ENCODE data around the gene STX18.
"Not testable (repeated sequence)": the region's sequence is repeated elsewhere in the genome, so short reads cannot be mapped to it uniquely, and the experiment has no call there.

The STX18 gene

DNA sequence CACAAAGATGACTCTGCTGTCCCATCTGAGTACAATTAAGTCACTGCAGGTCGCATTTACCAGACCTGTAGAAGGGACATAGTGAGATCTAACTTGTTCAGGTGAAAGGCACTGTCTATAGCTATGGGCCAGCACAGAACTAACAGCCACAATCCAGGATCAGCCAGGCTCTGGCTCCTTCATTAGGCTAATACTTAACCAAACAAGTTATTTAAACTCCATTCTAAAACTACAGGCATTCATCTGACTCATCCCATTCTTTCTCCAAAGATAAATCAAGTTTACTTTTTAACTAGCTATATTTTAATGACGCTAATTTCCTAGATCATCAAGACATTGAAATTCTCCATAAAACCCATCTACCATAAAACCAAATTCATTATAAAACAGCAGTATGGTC is 62.5 kb downstream of the STX18 start:
- DNase-seq (ENCODE audit: low spot score): no peak

DNA sequence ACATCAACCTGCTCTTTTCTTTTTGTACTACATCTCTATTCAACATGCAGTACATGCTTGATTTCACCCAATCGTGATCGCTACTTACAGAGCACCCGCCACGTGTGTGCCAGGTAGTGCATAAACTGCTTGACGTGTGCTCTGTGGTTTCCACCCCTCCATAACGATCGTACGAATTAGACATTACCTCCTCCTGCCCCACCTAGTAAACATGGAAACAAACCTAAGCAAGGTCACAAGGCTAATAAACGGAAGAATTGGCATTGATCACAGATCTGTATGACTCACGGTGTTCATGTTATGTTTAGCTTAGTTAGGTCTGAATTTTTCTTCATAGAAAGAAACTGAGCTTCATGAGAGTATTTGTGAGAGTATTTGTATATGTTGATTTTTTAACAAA is 64.1 kb downstream of the STX18 start:
- no peak for DNase-seq (ENCODE audit: low spot score)

DNA sequence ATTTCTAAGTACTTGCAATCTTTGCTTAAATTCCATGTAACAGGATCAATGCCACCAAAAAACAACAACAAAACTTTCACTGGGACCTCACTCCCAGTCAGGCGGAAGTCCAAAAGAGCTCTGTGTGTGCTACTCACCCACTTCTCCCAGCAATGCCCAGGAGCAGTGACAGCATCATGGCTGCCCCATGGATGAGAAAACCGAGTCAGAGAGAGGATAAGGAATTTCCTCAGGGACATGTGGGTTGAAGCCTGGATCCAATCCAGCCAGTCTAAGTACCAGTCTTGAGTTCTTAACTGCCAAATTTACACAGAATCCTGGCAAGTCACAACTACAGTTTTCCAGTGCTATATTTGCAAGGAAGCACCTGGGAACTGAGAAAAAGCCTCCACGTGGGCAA is 64.5 kb downstream of the STX18 start:
- DNase-seq (ENCODE audit: low spot score): no peak

DNA sequence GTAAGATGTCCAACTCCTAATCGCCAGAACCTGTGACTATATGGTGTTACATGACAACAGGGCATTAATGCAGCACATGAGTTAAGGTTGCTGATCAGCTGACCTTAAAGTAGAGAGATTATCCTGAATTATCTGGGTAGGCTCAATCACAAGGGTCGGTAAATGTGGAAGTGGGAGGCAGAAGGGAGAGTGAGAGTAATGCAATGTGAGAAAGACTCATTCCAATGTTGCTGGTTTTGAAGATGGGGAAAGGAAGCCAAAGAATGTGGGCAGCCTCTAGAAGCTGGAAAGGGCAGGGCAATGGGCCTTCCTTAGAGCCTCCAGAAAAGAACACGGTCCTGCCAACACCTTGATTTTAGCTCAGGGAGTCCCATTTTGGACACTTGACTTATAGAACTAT is 67.4 kb downstream of the STX18 start:
- DNase-seq (ENCODE audit: low spot score): no peak

DNA sequence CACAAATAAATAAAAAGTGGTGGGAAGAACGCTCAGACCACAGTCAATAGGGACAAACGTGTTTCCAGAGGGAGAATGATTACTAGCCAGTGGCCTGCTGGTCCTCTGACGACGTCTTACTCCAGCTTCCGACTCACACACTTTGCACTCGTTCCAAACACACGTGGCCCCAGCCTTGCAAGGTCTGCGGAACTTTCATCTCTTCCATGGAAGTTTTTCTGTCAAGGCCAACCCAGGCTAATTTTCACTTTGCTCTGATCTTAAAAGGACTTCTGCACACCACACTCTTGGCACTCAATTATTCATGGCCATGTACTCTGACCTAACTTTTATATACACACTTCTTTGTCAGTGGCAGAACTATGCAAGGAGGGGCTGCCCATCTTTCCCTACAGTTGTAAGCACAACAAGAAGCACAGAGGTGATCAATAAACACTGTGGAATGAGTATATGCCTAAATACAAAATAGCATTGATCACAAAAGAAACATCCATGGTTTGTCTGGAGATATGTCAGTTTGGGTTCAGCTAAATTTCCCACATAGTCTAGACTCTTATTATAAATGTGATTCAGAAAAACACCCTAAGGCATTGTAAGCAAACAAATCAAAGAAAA is 69.4 kb downstream of the STX18 start:
- DNase-seq (ENCODE audit: low spot score): no peak

DNA sequence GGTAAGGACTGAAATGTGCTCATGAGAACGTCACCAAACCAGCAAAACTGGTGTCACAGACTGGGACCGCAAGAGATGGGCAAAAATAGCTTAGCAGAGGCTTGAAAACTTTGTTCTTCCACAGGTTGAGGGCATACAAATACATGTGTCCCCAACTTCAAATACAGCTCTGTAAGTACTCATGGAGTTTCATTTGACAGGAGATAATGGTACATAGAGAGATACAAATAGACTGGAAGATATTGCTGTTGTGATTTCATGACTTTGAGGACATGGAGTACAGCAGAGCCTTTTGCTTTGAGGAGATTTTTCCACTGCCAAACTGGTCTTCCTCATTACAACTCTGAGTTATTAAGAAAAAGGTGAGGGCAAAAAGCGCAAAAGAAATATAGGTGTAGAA is 70.7 kb downstream of the STX18 start:
- no peak for DNase-seq (ENCODE audit: low spot score)

DNA sequence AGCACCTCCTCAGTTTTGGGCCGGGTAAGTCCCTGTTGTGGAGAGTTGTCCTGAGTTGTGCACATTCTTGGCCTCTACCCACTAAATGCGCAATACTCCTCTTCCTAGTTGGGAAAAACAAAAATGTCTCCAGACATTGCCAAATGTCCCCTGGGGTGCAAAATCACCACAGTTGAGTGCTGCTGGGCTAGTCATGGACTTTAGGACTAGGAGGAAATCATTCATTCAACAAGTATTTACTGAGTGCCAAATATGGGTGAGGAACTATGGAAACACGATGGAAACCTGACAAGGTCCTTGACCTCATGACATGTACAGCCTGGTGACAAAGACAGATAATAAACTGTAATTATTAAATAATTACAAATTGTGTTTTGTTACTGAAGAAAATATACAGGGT is 71.6 kb downstream of the STX18 start:
- DNase-seq (ENCODE audit: low spot score): no peak

DNA sequence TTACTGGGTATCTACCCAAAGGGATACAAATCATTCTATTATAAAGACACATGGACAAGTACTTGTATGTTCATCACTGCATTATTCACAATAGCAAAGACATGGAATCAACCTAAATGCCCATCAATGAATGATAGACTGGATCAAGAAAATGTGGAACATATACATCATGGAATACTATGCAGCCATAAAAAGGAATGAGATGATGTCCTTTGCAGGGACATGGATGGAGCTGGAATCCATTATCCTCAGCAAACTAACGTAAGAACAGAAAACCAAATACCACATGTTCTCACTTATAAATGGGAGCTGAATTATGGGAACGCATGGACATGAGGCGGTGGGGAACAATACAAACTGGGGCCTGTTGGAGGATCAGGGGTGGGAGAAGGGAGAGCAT is 76.6 kb downstream of the STX18 start:
- not testable (repeated sequence) for DNase-seq (ENCODE audit: low spot score)

DNA sequence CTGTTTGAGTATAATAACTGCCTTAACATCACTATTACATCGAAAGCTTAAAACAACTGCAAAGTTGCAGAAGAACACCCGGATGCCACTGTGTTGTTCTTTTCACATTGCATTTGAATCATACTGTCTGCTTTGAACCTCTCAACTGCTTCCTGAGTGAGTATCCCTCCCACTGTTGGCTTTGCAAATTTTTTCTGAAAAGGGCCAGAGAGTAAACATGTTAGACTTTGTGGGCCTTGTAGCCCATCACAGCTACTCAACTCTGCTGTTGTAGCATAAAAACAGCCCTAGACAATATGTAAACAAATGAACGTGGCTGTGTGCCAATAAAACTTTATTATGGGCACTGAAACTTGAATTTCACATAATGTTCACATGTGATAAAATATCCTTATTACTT is 78.9 kb downstream of the STX18 start:
- no peak for DNase-seq (ENCODE audit: low spot score)

DNA sequence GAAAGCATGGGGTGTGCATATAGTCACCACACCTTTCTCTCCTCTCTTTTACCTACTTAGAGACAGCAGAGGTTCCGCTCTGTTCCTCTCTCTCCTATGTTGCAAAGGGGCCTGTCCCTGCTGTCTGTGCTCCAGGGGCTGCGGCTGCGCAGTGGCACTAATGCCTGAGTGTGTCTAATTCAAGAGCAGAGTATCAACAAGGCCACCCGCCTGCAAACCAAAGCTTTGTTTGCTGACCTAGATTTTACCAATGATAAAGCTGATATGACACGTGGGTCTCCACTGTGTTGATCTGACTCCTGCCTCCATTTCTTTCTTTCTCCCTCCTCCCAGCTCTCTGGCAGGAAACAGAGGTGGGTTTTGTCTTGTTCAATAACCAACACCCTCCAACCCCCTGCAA is 80.0 kb downstream of the STX18 start:
- DNase-seq (ENCODE audit: low spot score): no peak

DNA sequence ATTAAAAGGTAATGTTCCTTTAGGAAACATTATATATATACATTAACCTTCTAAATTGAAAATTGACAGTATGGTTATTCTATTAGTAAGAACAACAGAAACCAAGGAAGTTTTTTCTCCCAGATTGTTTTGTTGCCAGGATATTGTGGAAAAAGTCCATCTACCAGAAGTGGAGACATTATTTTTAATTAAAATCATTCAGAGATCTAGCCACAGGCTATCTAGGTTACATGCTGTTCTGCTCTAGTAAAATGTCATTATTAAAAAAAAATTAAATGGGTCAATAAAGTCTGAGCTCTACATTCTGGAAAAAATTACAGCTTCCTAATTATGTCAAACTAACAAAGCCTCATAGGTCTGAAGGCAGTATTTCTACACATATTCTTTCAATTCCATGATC is 80.7 kb downstream of the STX18 start:
- DNase-seq (ENCODE audit: low spot score): no peak

DNA sequence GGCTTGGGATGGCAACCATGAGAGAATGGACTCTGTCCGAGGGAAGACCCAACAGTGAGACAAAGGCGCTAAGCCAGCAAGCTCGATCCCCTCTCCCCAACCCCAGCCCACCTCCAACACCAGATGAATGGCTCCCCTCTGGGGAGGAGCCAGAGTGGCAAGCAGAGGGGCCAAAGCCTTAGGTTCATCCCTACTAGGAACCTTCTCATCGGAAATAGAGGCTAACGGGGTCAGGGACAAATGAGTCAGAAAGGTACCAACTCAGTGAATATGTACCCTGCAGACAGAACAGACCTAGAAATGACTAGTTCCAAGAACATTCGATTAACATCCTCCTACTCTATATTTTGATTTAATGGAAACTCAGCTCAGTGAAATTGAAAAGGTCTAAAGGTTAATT is 81.1 kb downstream of the STX18 start:
- no peak for DNase-seq (ENCODE audit: low spot score)

DNA sequence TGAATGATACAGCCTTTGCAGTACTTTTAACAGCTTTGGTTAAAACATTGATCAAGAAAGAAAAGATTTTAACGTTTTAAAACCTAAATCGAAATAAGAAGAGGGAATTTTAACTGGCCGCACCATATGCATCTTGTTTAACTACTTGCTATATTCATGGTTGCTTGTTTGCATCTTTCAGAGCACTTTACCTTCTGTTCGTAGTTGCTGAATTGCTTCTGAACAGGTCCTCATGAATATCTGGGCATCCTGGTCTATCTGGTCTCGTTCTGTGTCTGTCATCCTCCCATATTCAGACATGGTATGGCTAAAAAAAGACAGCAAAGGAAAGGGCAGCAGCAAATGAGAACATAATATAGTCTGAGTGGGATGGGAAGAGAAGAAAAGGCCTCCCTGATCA is 82.7 kb downstream of the STX18 start:
- no peak for DNase-seq (ENCODE audit: low spot score)

DNA sequence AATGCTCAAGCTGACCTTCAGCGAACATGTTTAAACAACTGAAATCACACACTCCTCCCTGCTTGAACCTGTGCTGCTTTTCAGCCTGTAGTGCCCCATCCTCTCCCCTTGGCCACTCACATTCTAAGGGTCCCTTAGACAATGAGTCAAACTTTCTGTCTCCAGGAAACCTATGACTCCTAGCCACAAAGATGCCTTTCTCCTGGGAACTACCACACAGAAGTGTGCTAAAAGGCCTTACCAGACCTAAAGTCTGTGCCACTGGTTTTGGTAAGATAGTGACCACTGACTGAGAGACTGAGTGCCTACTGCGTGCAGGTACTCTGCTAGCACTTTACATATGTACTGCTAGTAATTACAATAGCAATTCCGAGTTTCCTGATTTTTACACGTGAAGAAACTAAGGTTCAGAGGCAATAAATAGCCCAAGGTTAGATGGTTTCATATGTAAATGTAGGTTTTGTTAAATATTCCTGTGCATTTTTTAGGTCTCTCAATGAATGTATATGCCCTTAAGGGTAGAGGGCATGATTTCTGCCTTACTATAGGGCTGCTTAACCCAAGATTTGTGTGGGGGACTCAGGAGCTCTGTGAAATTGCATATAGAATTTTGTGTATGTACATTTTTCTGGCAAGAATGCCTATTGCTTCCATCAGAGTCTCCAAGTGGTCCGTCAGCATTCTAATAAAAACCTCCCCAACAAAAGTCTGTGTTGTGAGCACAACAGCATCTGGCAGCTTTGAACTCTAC is 83.9 kb downstream of the STX18 start:
- DNase-seq (ENCODE audit: low spot score): no peak

DNA sequence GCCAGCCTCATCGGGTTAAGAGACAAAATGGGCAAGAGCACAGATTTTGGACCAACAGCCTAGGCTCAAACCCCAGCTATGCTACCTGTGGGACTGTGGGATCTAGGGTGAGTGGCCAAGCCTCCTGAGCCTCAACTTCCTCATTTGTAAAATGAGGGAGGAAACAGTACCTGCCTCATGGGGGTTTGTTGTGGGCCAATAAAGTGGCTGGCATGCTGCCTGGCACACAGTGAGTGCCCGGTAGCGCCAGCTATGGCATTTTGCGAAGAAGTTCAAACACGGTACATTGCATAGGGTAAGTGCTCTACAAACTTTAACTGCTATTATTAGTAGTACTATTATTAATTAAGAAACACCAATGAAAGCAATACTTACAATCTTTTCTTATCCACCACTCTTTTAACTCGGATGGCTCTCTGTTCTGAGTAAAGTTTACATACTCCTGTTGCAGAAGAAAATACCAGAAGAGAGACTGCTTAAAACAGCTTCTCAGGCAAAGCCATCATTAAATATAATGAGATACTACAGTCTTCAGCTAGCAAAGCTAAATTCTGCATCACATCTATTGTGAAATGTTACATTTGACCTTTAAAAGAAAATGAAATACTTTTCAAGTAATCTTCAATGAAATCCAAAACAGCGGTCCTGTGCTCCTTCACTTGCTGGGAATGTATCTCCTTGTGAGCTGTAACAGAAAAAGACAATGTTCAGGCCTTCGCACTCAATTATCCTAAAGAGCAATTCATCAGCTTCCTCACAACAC is 84.9 kb downstream of the STX18 start:
- DNase-seq (ENCODE audit: low spot score): no peak

DNA sequence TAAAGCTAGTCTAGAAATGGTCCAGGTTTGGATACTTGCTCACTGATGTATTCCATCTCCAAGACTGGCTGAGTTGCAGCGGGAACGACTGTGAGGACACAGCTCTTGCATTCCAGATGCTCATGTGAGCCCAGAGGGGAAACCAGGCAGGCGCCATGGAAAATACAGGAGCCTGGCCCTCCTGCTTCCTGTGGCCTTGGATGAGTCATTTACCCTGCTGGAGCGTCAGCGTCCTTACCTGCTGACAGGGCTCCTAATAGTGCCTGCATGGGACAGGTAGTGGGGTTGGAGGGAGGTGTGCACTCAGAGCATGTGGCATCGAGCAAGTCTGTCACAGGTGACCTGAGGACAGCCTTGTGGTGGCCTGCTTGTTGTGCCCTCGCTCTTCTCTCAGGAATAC is 85.5 kb downstream of the STX18 start:
- no peak for DNase-seq (ENCODE audit: low spot score)

DNA sequence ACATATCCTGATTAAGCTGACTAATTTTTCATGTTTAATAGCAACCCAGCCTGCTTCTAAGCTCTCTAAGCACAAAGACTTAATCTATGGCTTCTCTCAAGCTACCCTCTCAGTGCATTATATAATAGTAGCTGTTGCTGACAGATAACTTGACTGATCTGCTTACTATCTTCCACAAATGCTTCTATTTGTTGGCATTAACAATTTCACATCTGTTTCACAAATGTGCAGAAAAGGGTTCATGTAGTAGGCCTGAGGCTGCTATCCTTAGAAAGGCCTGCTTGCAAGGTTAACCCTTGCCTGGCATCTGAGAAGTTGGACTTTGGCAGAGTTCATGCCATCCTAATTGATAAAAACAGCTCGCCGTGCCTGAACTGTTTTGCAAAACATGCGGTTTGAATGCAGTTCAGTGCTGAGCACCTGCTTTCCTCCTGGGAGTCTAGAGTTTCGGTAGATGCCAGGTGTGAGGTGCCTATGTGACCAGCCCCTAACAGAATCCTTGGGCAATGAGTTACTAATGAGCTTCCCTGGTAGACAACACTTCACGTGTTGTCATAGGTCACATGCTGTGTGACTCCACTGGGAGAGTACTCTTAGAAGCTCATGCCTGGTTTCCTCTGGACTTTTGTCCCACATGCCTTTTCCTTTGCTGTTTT is 86.5 kb downstream of the STX18 start:
- DNase-seq (ENCODE audit: low spot score): no peak

DNA sequence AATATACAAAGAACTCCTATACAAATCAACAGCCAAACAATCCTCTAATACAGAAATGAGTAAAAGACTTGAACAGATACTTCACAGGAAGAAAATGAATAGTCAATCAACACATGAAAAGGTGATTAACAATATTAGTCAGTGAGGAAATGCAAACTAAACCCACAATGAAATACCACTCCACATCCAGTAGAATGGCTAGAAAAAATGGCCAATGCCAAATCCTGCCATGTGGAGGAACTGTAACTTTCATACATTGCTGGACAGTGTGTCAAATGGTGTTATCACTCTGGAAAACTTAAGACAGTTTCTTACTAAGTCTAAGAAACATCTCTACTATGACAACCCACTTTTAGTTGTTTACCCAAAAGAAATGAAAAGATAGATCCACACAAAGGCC is 95.4 kb downstream of the STX18 start:
- DNase-seq (ENCODE audit: low spot score): no peak

DNA sequence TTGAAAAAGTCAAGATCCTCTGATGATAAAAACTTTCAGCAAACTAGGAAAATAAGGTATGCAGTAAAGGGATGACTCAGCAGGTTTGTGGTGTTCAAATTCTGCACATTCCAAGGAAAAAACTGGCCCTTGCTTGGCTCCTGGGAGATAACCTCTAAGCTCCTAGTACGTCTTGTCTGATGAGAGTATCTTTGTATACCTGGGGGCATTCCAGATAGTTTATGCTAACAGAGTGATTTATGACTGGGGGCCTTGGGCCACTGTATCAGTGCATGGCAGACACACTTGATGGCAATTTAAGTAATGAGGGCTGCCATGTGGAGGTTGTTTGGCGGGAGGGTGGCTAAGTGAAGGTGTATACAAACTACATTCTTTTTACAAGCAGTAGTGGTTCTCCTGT is 98.0 kb downstream of the STX18 start:
- DNase-seq (ENCODE audit: low spot score): no peak

DNA sequence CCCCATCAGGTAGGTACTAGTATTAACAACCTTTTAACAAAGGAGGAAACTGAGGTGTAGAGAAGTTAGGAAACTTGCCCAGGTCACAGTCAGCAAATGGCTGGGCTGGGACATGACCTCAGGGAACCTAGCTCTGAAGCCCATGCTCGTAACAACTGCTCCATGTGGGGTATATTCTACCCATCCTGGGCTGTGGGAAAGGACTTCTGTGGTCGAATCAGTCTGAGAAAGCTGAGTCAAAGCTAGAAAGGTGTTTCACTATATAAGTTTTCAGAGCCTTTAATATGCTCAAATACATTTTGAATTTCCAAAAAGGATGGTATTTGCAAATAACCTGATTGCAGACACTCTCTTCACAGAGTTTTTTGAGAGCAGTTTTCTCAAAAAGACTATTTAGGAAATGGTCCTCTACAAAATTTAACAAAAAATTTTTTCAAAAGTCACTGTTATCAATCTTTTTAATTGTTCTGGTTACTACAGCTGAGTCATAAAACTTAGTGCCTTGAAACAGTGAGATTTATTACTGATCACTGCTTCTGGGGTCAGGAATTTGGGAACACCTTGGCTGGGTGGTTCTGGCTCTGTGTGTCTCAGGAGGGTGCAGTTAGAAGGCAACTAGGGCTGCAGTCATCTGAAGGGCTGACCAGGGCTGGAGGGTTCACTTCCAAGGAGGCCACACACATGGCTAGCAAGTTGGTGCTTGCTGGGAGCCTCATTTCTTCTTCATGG is 101.4 kb downstream of the STX18 start:
- no peak for DNase-seq (ENCODE audit: low spot score)

DNA sequence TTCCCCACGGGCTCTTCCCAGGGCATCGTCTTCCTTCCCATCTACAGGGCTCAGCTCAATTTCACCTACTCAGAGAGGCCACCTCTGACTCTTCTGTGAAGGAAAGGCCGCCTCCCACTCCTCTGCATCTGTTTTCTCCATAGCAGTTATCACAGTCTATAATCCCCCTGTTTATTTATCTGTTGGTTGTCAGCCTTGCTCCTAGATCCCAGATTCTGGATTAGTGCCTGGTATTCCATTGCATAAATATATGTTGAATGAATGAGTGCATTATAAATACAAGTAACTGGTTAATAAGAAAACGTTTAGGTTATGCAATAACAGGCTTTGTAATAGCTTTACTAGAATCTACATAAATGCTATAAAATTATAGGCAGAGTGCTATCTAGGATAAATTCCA is 102.1 kb downstream of the STX18 start:
- DNase-seq (ENCODE audit: low spot score): no peak

DNA sequence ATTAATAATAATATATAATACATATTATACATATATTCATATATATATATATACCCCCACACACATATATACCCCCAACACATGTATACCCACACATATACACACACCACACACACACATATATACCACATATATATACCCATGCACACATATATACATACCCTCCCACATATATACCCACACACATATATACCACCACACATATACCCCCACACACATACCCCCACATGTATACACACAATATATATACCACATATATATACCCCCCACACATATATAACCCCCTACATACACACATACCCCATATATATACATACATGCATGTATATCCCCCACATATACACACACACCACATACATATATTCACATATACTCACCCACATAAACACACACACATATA is 103.0 kb downstream of the STX18 start:
- DNase-seq (ENCODE audit: low spot score): no peak

Data from ecto neural progenitor cell (in vitro differentiated cells).